Smooth muscle cell of the pulmonary artery (primary cell): ENCODE results near the gene CENPH. TPM values are rescaled to one million over a fixed set of nuclear protein-coding genes. Genes with fewer than 3 reads are reported as not detected.

ENCODE experiments used
- total RNA-seq: library from RNA; depleted of rRNA; stranded (reverse); fragments of >200 nt; gene quantifications from 2 replicates; pipeline ENCODE4 v1.2.3, GENCODE V29; 2014

Gene CENPH, protein sequence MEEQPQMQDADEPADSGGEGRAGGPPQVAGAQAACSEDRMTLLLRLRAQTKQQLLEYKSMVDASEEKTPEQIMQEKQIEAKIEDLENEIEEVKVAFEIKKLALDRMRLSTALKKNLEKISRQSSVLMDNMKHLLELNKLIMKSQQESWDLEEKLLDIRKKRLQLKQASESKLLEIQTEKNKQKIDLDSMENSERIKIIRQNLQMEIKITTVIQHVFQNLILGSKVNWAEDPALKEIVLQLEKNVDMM
- total RNA-seq = 3.2 and 8.1 TPM in 2 replicates

GRCh38 chr5:69189162-69190086, at the start of gene CENPH:
TSS of gene CENPH (plus strand) at chr5:69189583. CDS start at chr5:69189635, 52 bp downstream.

GRCh38 chr5:69166686-69167492, 22.5 kb upstream of the CENPH start, which contains the start of gene CCNB1:
TSS of gene CCNB1 (plus strand) at chr5:69167150. CDS start at chr5:69167263, 113 bp downstream.

GRCh38 chr5:69234457-69235268, 45.3 kb downstream of the CENPH start, which contains the start of gene CDK7:
TSS of gene CDK7 (plus strand) at chr5:69234886. CDS start at chr5:69234976, 90 bp downstream.

Other genes with a start within 250 kb of the CENPH start
- 87.1 and 109 TPM in 2 replicates for gene SLC30A5, start 95.6 kb upstream of the CENPH start, total RNA-seq
- 16.3 and 46.4 TPM in 2 replicates for gene CCNB1, start 22.4 kb upstream of the CENPH start, total RNA-seq
- gene CDK7, start 45.3 kb downstream of the CENPH start, total RNA-seq = 39.5 and 55.9 TPM in 2 replicates
- gene CCDC125, start 143.2 kb downstream of the CENPH start, total RNA-seq = 5.2 and 5.3 TPM in 2 replicates
- 44.5 and 46.7 TPM in 2 replicates for gene AK6, start 179.9 kb downstream of the CENPH start, total RNA-seq
- gene TAF9, start 179.9 kb downstream of the CENPH start, total RNA-seq = 54.2 and 64.8 TPM in 2 replicates
- 17.3 and 20.8 TPM in 2 replicates for gene RAD17, start 180.2 kb downstream of the CENPH start, total RNA-seq
- gene MARVELD2, start 225.5 kb downstream of the CENPH start, total RNA-seq = 1.6 and 1.7 TPM in 2 replicates